ENCODE data around the gene NAA10.

NAA10 gene

DNA sequence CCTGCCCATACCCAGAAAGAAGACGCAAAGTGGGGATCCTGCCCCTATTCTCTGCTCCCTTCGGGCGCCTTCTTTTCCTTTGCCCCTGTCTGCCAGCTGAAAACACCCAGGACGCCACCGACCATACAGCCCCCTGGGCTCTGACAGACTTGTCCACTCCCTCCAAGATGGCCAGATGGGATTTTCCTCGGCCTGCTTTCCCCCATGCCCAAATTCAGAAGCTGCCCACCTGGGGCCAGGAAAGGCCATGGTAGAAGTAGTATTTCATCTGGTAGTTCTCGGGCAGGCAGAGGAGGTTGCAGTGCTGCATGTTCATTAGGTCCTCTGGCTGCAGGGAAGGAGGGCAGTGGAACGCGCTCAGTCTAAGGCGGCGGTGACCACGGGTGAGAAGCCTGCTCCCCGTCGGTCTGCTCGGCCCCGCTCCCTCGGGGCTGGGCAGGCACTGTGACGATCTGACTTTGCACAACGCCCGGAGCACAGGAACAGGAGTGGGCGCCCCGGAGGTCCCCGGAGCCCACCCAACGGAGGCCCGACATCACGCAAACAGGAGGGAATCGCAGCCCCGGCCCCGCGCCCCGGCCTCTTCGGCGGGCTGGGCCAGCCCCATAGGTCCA, 582 bp downstream of the NAA10 start:
- TF ChIP-seq, protein P1, sequence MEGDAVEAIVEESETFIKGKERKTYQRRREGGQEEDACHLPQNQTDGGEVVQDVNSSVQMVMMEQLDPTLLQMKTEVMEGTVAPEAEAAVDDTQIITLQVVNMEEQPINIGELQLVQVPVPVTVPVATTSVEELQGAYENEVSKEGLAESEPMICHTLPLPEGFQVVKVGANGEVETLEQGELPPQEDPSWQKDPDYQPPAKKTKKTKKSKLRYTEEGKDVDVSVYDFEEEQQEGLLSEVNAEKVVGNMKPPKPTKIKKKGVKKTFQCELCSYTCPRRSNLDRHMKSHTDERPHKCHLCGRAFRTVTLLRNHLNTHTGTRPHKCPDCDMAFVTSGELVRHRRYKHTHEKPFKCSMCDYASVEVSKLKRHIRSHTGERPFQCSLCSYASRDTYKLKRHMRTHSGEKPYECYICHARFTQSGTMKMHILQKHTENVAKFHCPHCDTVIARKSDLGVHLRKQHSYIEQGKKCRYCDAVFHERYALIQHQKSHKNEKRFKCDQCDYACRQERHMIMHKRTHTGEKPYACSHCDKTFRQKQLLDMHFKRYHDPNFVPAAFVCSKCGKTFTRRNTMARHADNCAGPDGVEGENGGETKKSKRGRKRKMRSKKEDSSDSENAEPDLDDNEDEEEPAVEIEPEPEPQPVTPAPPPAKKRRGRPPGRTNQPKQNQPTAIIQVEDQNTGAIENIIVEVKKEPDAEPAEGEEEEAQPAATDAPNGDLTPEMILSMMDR (IDR thresholded peaks at IDR 0.05), result no peak

DNA sequence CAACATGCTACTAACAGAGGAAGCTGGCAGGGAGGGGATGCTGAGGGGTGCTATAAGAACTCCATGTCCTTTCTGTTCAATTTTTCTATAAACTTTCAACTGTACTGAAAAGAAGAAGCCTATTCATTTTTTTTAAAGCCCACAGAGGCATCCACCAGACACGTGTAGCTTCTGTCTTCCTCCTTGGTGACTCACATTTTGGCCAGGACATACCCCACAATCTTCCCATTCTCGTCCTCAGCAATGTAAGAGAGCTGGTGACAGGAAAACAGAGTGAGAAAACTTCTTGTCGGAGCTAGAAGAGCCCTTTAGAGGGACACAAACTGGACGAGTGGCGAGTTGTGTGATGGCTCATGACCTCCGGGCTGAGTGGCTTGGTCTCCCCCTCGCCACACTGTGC, 1.1 kb downstream of the NAA10 start:
- TF ChIP-seq, protein P1 (IDR thresholded peaks at IDR 0.05), result no peak

DNA sequence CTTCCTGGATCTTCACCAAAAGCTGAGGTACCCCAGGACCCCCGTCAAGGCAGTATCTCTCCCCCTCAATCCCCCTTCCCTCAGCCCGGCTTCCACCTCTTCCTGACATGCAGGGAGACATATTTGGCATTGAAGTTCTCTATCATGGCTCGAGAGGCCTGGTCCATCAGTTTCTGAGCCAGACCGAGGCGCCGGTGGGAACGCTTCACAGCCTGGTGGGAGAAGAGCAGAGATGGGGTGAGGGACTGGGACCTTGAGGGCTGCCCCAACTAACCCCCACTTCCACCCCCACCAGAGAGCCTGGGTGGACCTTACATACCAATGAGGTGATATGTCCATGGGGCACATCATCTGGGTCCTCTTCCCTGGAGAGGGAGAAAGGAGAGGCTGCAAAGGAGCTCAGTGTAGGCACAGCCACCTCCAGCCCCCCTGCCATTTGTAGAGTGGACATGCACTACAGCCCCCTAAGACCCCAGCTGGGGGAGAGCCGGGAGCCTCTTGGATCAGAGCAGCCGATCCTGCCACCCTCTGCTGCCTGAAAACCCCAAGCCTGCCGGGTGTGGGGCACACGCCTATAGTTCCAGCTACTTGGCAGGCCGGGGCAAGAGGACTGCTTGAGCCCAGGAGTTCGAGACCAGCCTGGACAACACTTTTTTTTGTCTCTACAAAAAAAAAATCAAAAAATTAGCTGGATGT, 2.5 kb downstream of the NAA10 start:
- TF ChIP-seq, protein P1 (IDR thresholded peaks at IDR 0.05), result no peak

DNA sequence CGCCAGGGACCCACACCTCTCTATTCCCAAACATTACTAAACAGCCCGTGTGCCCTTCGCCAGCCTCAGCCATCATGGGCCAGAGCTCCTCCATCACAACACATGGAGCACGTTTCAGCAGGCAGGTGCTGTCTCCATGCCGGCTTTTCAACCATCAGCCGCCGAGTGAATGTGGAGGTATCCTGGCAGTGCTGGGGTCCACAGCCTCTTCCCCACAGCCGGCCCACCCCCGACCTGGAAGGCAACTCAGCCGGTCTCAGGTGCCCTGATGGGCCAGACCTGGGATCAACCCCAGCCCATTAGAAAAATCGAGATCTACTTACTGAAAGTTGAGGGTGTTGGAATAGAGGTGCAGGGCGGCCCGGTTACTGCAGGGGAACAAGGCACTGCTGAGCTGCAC, 3.1 kb downstream of the NAA10 start:
- TF ChIP-seq, protein P1 (IDR thresholded peaks at IDR 0.05), result no peak

DNA sequence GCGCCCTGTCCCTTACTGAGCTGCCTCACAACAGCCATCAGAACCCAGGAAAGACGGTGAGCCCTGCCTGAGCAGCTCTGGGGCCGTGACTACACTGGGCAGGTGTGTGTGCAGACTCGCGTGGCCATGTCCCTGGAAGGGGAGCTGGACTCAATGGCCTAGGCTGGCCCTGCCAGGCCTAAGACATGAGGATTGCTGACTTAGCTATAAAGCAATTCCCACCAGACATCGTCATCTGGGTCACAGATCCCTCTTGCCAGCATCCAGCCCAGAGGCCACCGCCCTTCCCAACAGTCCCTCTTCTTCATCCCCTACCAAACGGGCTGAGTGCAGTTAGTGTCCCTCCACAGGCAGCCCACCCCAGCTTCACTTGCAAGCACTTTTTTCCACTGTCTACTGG, 3.7 kb downstream of the NAA10 start:
- TF ChIP-seq, protein P1 (IDR thresholded peaks at IDR 0.05), result no peak

DNA sequence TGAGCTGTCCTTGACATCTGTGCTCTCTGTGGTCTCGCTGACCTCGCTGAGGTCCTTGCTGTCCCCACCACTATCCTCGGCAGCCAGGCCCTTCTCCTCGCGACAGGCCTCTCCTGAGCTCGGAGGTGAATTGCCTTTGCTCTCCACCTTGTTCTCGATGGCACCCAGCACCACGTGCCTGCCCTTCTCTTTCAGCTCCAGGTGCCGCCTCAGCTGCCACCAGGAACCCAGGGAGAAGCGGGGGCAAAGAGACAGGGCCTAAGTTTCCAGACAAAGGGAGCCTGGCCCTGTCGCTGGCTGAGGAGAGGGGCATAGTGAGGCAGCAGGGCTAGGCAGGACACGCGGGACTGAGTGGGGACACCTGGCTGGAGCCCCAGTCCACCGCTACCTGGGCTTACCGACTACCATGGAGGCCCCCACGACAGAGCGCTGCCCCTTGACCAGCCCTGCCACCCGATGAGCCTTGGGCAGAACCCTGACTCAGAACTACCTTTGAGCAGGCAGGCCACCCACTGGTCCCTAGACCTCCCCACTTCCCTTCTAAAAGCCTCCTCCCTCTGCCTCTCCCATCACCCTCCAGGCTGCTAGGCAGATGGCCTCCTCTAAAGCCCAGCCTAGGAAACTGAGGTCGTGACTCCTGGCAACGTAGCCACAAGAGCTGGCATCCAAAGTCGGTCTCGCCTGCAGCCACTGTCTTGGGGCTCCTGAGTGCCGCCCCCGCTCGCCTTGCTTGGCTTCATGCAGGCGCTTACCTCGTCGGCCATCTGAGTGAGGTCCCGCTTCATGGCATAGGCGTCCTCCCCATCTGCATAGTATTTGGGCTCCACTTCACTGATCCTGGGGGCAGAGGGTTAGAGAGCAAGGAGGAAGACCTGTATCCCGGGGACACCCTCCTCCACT, 4.6 kb downstream of the NAA10 start:
- TF ChIP-seq, protein P1 (IDR thresholded peaks at IDR 0.05), result no peak

DNA sequence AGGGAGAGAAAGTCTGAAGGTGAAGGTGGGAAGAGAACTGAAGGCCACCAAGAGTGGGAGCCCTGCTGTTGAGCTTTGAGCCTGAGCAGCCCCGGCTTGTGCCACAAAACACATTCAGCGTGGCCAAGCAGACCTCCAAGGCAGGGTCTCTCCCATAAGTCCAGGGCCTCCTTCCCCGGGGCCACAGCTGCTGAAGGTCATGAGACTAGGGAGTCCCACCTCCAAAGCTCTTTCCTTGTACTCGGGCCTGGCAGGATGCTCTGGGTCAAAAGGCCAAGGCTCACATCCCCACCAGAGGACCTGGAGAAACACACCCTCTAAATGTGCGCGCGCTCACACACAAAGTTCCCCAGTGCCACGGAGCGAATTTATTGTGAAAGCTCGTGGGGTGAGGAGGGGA, 5.3 kb downstream of the NAA10 start:
- TF ChIP-seq, protein P1 (IDR thresholded peaks at IDR 0.05), result no peak

Data from LNCAP (cell line).